ENCODE data around the gene ZEB2. TPM values are rescaled to one million over a fixed set of nuclear protein-coding genes. Genes with fewer than 3 reads are reported as not detected.

The ZEB2 gene
- total and polyA plus RNA-seq, 12 donors, result 17.2 to 99.5 (median 83.0) TPM

DNA sequence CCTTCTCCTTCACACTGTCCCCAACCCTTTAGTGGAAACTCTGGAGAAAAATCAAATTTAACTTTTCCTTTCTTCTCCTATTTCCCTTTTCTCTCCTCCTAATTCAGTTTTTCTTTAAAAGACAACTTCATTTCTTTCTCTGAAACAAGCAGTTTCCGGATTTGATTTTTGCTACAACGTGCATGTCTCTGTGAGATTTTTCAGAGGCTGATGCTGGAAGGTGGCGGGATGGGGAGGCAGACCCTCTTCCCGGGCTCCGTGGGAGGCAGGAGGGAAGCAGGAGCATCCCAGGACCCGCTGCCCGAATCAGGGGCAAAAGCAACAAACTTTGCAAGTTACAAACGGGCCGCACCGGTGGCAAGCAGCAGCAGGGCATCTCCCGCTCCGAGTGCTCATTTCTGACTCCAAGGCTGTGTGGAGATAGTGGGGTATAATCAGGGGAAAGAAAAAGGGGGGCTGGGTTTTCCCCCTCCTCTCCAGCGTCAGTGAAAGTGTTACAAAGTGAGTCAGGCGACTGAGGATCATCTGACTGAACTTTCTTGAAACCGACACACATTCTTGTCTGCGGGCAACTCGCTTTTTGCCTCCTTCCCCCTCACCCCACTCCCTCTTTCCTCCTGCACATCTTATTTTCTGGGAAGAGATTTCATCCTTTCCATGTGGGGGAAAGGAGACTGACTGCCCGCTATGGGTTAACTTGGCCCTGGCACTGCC lies 6.4 kb downstream of the ZEB2 start:
- peak in 2 of 8 donors; percentile 1 to 4 for ATAC-seq
- Histone ChIP-seq H3K27ac (peak overlapping the region; percentile 96 to 100 (median 98)), H3K27me3 (peaks cover 0 to 4% (median 0%) of the 10 kb centered on the region in 7 donors), H3K36me3 (peaks cover 0 to 50% (median 0%) of the 10 kb centered on the region in 9 donors), H3K9me3 (no peaks in the 10 kb centered on the region), H3K4me1 (peaks cover 0 to 68% (median 42%) of the 10 kb centered on the region in 9 donors), H3K4me3 (peak overlapping the region in 9 of 10 donors; percentile 70 to 98 (median 79))
- peak in 1 of 2 donors; percentile 25 for DNase-seq
- no peak for TF ChIP-seq CTCF (IDR thresholded peaks at IDR 0.05)
- WGBS, 2 donors, result 23 to 25% methylated on average over 17 to 18 of the region's 18 CpGs
- intact Hi-C loops (cut with DNase I), result loop anchor here in 7 of 10 donors (5.0 to 10.0 kb wide), 13 partner anchors 51 to 1241 kb away; a partner anchor contains a TSS

DNA sequence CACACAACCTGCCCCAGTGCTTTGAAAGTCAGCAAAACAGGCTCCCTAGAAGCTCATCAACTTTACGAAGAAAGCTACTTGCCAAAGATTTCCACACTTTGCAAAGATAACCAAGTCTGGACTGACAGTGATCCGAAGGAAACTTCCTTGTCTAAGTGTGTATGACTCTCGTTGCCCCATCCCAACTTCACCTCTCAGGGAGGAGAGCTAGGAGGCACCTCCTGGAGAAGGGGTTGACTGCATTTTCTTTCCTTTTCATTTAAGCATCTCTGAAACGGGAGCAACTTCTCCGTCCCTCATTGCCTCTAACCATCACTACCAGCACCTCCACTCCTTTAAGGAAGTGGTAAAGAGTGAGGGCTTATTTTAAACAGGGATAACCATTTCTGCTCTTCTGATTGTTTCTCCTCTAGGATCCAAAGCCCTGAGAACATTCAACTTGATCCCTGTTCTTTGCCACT lies 7.0 kb downstream of the ZEB2 start:
- intact Hi-C loops (cut with DNase I), result loop anchor here in 7 of 10 donors (5.0 to 10.0 kb wide), 13 partner anchors 51 to 1242 kb away; a partner anchor contains a TSS
- no peak for ATAC-seq
- peaks cover 0 to 50% (median 0%) of the 10 kb centered on the region in 9 donors for H3K36me3 ChIP-seq
- H3K27ac ChIP-seq, result peak overlapping the region; percentile 96 to 100 (median 98)
- peaks cover 0 to 71% (median 48%) of the 10 kb centered on the region in 9 donors for H3K4me1 ChIP-seq
- H3K9me3 ChIP-seq, result no peaks in the 10 kb centered on the region
- no peak for DNase-seq
- peaks cover 0 to 4% (median 0%) of the 10 kb centered on the region in 7 donors for H3K27me3 ChIP-seq
- no peak for TF ChIP-seq CTCF (IDR thresholded peaks at IDR 0.05)
- 41 to 42% methylated on average over 5 of the region's 5 CpGs for WGBS, 2 donors
- H3K4me3 ChIP-seq, result peak overlapping the region in 9 of 10 donors; percentile 70 to 98 (median 79)

DNA sequence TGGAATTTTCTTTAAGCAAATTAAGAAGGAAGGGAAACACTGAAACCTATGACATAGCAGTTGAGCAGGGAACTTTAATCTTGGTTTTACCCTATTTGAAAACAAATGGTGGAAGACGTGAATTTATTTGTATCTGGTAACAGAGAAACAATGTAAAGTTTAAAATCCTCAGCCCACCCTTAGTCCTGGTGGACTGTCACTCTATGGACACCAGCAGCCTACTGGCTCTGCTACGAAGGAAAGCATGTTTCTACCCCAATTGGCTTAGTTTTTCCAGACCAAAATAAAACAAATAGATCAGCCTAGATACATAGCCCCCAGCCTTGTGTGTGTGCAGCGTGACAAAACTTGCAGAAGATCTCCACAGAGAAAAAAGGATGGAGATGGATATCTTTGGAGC lies 7.4 kb downstream of the ZEB2 start:
- DNase-seq (no peak), ATAC-seq (no peak)
- intact Hi-C loops (cut with DNase I), result loop anchor here in 7 of 10 donors (5.0 to 10.0 kb wide), 13 partner anchors 50 to 1242 kb away; a partner anchor contains a TSS
- Histone ChIP-seq H3K4me1 (peaks cover 0 to 75% (median 52%) of the 10 kb centered on the region in 9 donors), H3K9me3 (no peaks in the 10 kb centered on the region), H3K4me3 (peak overlapping the region in 8 of 10 donors; percentile 70 to 98 (median 80)), H3K27ac (peak overlapping the region; percentile 96 to 100 (median 98)), H3K36me3 (peaks cover 0 to 50% (median 0%) of the 10 kb centered on the region in 9 donors), H3K27me3 (peaks cover 0 to 4% (median 0%) of the 10 kb centered on the region in 7 donors)
- 49 to 67% methylated on average over 3 of the region's 3 CpGs for WGBS, 2 donors
- no peak for TF ChIP-seq CTCF (IDR thresholded peaks at IDR 0.05)

DNA sequence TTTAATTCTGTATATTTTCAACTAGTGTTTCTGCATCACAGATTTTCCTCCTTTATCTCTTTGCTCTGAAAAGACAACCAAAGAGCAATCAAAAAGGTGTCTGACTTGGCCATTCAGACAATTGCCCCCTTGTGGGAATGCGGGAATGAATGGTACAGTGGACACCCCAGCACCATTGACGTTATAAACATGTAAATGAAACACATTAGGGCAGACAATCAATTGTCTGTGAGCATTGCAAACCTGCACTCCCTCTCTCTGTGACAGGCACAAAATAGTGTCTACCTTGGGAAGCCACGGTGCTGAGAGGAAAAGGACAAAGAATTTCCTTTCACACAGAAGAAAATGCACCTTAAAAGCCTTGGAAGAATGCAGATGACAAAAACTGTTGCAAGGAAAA lies 8.0 kb downstream of the ZEB2 start:
- Histone ChIP-seq H3K27me3 (peaks cover 0 to 4% (median 0%) of the 10 kb centered on the region in 7 donors), H3K4me1 (peaks cover 0 to 80% (median 58%) of the 10 kb centered on the region in 9 donors), H3K36me3 (peaks cover 0 to 50% (median 0%) of the 10 kb centered on the region in 9 donors), H3K9me3 (no peaks in the 10 kb centered on the region), H3K27ac (peak overlapping the region; percentile 96 to 100 (median 98)), H3K4me3 (peak overlapping the region in 9 of 10 donors; percentile 29 to 98 (median 79))
- WGBS, 2 donors, result 15 to 17% methylated on average over 3 of the region's 3 CpGs
- intact Hi-C loops (cut with DNase I), result loop anchor here in 7 of 10 donors (5.0 to 10.0 kb wide), 13 partner anchors 50 to 1243 kb away; a partner anchor contains a TSS
- TF ChIP-seq CTCF (IDR thresholded peaks at IDR 0.05), result peak in 1 of 9 donors; percentile 6
- ATAC-seq (no peak), DNase-seq (no peak)
